ENCODE measurements around the gene THBS1. TPM values are rescaled to one million over a fixed set of nuclear protein-coding genes. Genes with fewer than 3 reads are reported as not detected.

THBS1 gene
- total and polyA plus RNA-seq, 2 donors (not counting 1 experiment from before 2014, with no cell fraction given) = 0.63 to 4.3 TPM

DNA sequence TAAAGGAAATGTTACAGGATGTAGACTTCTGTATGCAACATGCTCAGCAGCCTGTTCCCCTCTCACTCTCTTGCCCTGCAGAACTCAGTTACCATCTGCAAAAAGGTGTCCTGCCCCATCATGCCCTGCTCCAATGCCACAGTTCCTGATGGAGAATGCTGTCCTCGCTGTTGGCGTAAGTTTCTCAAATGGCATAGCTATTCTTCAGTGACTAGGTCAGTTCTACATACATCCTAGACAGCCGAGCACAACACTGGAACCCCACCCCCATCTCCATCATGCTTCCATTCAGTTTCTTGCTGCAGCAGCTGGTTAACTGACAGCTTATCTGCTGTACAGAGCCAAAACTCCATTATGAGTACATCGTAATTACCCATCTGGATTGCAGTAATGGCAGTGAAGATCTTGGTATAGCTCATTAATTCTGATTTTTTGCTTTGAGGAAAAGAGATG is 4.5 kb downstream of the THBS1 start:
- no peak for TF ChIP-seq EZH2 (IDR thresholded peaks at IDR 0.05; ENCODE audit: borderline replicate concordance, insufficient read depth, low read depth, low read length, poor library complexity, severe bottlenecking)
- TF ChIP-seq, protein P1, sequence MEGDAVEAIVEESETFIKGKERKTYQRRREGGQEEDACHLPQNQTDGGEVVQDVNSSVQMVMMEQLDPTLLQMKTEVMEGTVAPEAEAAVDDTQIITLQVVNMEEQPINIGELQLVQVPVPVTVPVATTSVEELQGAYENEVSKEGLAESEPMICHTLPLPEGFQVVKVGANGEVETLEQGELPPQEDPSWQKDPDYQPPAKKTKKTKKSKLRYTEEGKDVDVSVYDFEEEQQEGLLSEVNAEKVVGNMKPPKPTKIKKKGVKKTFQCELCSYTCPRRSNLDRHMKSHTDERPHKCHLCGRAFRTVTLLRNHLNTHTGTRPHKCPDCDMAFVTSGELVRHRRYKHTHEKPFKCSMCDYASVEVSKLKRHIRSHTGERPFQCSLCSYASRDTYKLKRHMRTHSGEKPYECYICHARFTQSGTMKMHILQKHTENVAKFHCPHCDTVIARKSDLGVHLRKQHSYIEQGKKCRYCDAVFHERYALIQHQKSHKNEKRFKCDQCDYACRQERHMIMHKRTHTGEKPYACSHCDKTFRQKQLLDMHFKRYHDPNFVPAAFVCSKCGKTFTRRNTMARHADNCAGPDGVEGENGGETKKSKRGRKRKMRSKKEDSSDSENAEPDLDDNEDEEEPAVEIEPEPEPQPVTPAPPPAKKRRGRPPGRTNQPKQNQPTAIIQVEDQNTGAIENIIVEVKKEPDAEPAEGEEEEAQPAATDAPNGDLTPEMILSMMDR (IDR thresholded peaks at IDR 0.05) = no peak
- ATAC-seq (ENCODE audit: low read depth) = no peak
- Histone ChIP-seq H3K27me3 (replicated peaks in 1 of 4; ENCODE audit: control extremely low read depth in 1 of 4, control insufficient read depth in 3 of 4, insufficient read depth in 4 of 4, low read length in 3 of 4) (peaks cover 0 to 17% (median 4%) of the 10 kb centered on the region in 4 experiments), H3K79me2 (ENCODE audit: control insufficient read depth, insufficient read depth, low read length) (no peaks in the 10 kb centered on the region), H3K27ac (ENCODE audit: low read length in 2 of 2) (no peak overlapping the region), H3K4me2 (replicated peaks; ENCODE audit: low read depth, low read length, poor library complexity, severe bottlenecking) (no peak overlapping the region), H3K9me3 (ENCODE audit: control extremely low read depth in 1 of 3, control insufficient read depth in 2 of 3, insufficient read depth in 1 of 3, low read length in 2 of 3) (no peaks in the 10 kb centered on the region), H4K20me1 (ENCODE audit: control insufficient read depth, insufficient read depth, low read length, poor library complexity, severe bottlenecking) (no peaks in the 10 kb centered on the region), H2AFZ (ENCODE audit: insufficient read depth, low read depth, low read length, poor library complexity, severe bottlenecking) (no peak overlapping the region), H3K36me3 (replicated peaks in 1 of 2; ENCODE audit: control extremely low read depth in 1 of 2, control insufficient read depth in 1 of 2, extremely low read depth in 1 of 2, insufficient read depth in 2 of 2, low read length in 1 of 2) (no peaks in the 10 kb centered on the region), H3K9ac (ENCODE audit: low read length) (no peak overlapping the region), H3K4me3 (ENCODE audit: control extremely low read depth in 1 of 5, extremely low read depth in 1 of 5, insufficient read depth in 1 of 5, low read depth in 2 of 5, low read length in 4 of 5) (no peak overlapping the region), H3K4me1 (ENCODE audit: control insufficient read depth in 2 of 2, insufficient read depth in 2 of 2, low read length in 2 of 2) (peaks cover 5 to 12% of the 10 kb centered on the region in 2 donors)
- ChIA-PET POLR2A (no interaction called here), CTCF (no interaction called here)
- Mint-ChIP-seq H3K27me3 (peaks cover 33% of the 10 kb centered on the region), H3K9me3 (ENCODE audit: insufficient read depth) (no peaks in the 10 kb centered on the region), H3K4me1 (peaks cover 6% of the 10 kb centered on the region), H3K27ac (no peak overlapping the region), H3K4me3 (no peak overlapping the region)
- 85% methylated on average over 3 of the region's 4 CpGs for WGBS (ENCODE audit: insufficient coverage)
- DNase-seq = no peak
- intact Hi-C loops (cut with micrococcal nuclease) = no loop called here

DNA sequence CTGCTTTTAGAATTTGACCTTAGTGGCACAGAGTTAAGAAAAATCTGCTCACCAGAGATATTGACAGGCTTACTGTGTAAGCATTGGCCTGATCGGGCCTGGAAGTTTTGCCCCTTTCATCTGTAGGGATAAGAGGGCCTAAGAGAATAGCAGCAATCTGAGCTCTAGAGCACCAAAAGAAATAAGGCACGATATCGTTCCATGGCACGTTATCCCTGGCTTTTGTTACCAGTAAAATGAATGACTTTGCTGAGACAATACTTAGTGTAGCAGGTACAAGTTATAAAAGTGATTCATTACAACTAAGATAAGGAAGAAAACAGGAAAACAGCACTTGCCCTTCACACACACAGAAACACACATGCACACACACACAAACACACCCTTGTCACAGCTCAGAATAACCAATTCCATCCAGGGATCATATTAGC is 5.0 kb downstream of the THBS1 start:
- no peaks in the 10 kb centered on the region for H4K20me1 ChIP-seq (ENCODE audit: control insufficient read depth, insufficient read depth, low read length, poor library complexity, severe bottlenecking)
- no peaks in the 10 kb centered on the region for H3K79me2 ChIP-seq (ENCODE audit: control insufficient read depth, insufficient read depth, low read length)
- POLR2A ChIA-PET = no interaction called here

More for the DNA sequence above, 5.0 kb downstream of the THBS1 start:
- CTCF ChIA-PET = no interaction called here
- Mint-ChIP-seq H3K27me3 (peaks cover 33% of the 10 kb centered on the region), H3K4me1 (peaks cover 6% of the 10 kb centered on the region), H3K27ac (no peak overlapping the region), H3K4me3 (no peak overlapping the region), H3K9me3 (ENCODE audit: insufficient read depth) (no peaks in the 10 kb centered on the region)
- no peak for DNase-seq
- peaks cover 0 to 13% (median 4%) of the 10 kb centered on the region in 4 experiments for H3K27me3 ChIP-seq (replicated peaks in 1 of 4; ENCODE audit: control extremely low read depth in 1 of 4, control insufficient read depth in 3 of 4, insufficient read depth in 4 of 4, low read length in 3 of 4)
- H2AFZ ChIP-seq (ENCODE audit: insufficient read depth, low read depth, low read length, poor library complexity, severe bottlenecking) = no peak overlapping the region
- no peak for ATAC-seq (ENCODE audit: low read depth)
- peaks cover under 1 to 8% of the 10 kb centered on the region in 2 donors for H3K4me1 ChIP-seq (ENCODE audit: control insufficient read depth in 2 of 2, insufficient read depth in 2 of 2, low read length in 2 of 2)
- no peak for TF ChIP-seq EZH2 (IDR thresholded peaks at IDR 0.05; ENCODE audit: borderline replicate concordance, insufficient read depth, low read depth, low read length, poor library complexity, severe bottlenecking)
- TF ChIP-seq, protein P1 (IDR thresholded peaks at IDR 0.05) = no peak
- 100% methylated on average over 1 of the region's 4 CpGs for WGBS (ENCODE audit: insufficient coverage)
- no peak overlapping the region for H3K27ac ChIP-seq (ENCODE audit: low read length in 2 of 2)
- H3K4me3 ChIP-seq (ENCODE audit: control extremely low read depth in 1 of 5, extremely low read depth in 1 of 5, insufficient read depth in 1 of 5, low read depth in 2 of 5, low read length in 4 of 5) = no peak overlapping the region
- no peaks in the 10 kb centered on the region for H3K9me3 ChIP-seq (ENCODE audit: control extremely low read depth in 1 of 3, control insufficient read depth in 2 of 3, insufficient read depth in 1 of 3, low read length in 2 of 3)
- H3K9ac ChIP-seq (ENCODE audit: low read length) = no peak overlapping the region
- no peaks in the 10 kb centered on the region for H3K36me3 ChIP-seq (replicated peaks in 1 of 2; ENCODE audit: control extremely low read depth in 1 of 2, control insufficient read depth in 1 of 2, extremely low read depth in 1 of 2, insufficient read depth in 2 of 2, low read length in 1 of 2)
- intact Hi-C loops (cut with micrococcal nuclease) = no loop called here
- H3K4me2 ChIP-seq (replicated peaks; ENCODE audit: low read depth, low read length, poor library complexity, severe bottlenecking) = no peak overlapping the region
